ENCODE measurements around the gene CHSY1. TPM values are rescaled to one million over a fixed set of nuclear protein-coding genes. Genes with fewer than 3 reads are reported as not detected.

The CHSY1 gene
- total and polyA plus RNA-seq, 8 donors: 4.7 to 57.1 (median 22.1) TPM

GRCh38 chr15:101228313-101228712 lies 23.5 kb downstream of the CHSY1 start:
- intact Hi-C loops (cut with DNase I; ENCODE audit: low total_unique reads): no loop called here
- peaks cover 0 to 9% (median 4%) of the 10 kb centered on the region in 4 donors for H3K9me3 ChIP-seq
- H3K27me3 ChIP-seq: no peaks in the 10 kb centered on the region
- TF ChIP-seq EP300 (IDR thresholded peaks at IDR 0.05) (no peak), CTCF (IDR thresholded peaks at IDR 0.05) (no peak), POLR2AphosphoS5 (IDR thresholded peaks at IDR 0.05) (no peak), POLR2A (IDR thresholded peaks at IDR 0.05) (no peak)
- H3K4me1 ChIP-seq: peaks cover 0 to 29% (median 16%) of the 10 kb centered on the region in 4 donors
- H3K36me3 ChIP-seq: peaks cover 0 to 18% (median 12%) of the 10 kb centered on the region in 4 donors
- H3K4me3 ChIP-seq: no peak overlapping the region
- H3K27ac ChIP-seq: no peak overlapping the region
- DNase-seq: no peak

GRCh38 chr15:101225658-101226057 lies 26.2 kb downstream of the CHSY1 start:
- WGBS, 5 donors: 64 to 82% (median 72%) methylated on average over 5 of the region's 5 CpGs

GRCh38 chr15:101221902-101222301 lies 29.9 kb downstream of the CHSY1 start:
- H3K4me1 ChIP-seq: peaks cover 0 to 71% (median 34%) of the 10 kb centered on the region in 4 donors
- no peaks in the 10 kb centered on the region for H3K36me3 ChIP-seq
- TF ChIP-seq POLR2A (IDR thresholded peaks at IDR 0.05) (no peak), POLR2AphosphoS5 (IDR thresholded peaks at IDR 0.05) (no peak)
- peak overlapping the region in 1 of 5 donors; percentile 11 for H3K27ac ChIP-seq
- peak in 1 of 2 donors; percentile 46 for DNase-seq
- 14 to 27% (median 21%) methylated on average over 4 of the region's 4 CpGs for WGBS, 5 donors
- H3K4me3 ChIP-seq: no peak overlapping the region
- intact Hi-C loops (cut with DNase I; ENCODE audit: low total_unique reads): no loop called here
- no peaks in the 10 kb centered on the region for H3K9me3 ChIP-seq
- H3K27me3 ChIP-seq: no peaks in the 10 kb centered on the region

More at GRCh38 chr15:101225658-101226057, 26.2 kb downstream of the CHSY1 start:
- no peak for TF ChIP-seq POLR2AphosphoS5 (IDR thresholded peaks at IDR 0.05)
- Histone ChIP-seq H3K9me3 (peaks cover 0 to 9% (median 4%) of the 10 kb centered on the region in 4 donors), H3K36me3 (peaks cover 0 to under 1% (median 0%) of the 10 kb centered on the region in 4 donors), H3K4me1 (peaks cover 0 to 38% (median 23%) of the 10 kb centered on the region in 4 donors), H3K27me3 (no peaks in the 10 kb centered on the region), H3K27ac (no peak overlapping the region), H3K4me3 (no peak overlapping the region)
- intact Hi-C loops (cut with DNase I; ENCODE audit: low total_unique reads): no loop called here
- DNase-seq: no peak

- H3K4me3 ChIP-seq: no peak overlapping the region
- peaks cover 0 to 2% (median 0%) of the 10 kb centered on the region in 4 donors for H3K36me3 ChIP-seq
- WGBS, 5 donors: 52 to 68% (median 63%) methylated on average over 2 of the region's 2 CpGs
- peaks cover 0 to 78% (median 31%) of the 10 kb centered on the region in 4 donors for H3K4me1 ChIP-seq
- intact Hi-C loops (cut with DNase I; ENCODE audit: low total_unique reads): no loop called here
- no peak for DNase-seq
- no peaks in the 10 kb centered on the region for H3K27me3 ChIP-seq
- no peak overlapping the region for H3K27ac ChIP-seq
- H3K9me3 ChIP-seq: no peaks in the 10 kb centered on the region
- TF ChIP-seq CTCF (IDR thresholded peaks at IDR 0.05) (no peak), EP300 (IDR thresholded peaks at IDR 0.05) (no peak), POLR2AphosphoS5 (IDR thresholded peaks at IDR 0.05) (no peak), POLR2A (IDR thresholded peaks at IDR 0.05) (no peak)
Measured at GRCh38 chr15:101220060-101220459, 31.8 kb downstream of the CHSY1 start.

GRCh38 chr15:101219441-101219840 lies 32.4 kb downstream of the CHSY1 start:
- H3K9me3 ChIP-seq: no peaks in the 10 kb centered on the region
- peaks cover 0 to 2% (median 0%) of the 10 kb centered on the region in 4 donors for H3K36me3 ChIP-seq
- no peak for TF ChIP-seq POLR2AphosphoS5 (IDR thresholded peaks at IDR 0.05)
- TF ChIP-seq CTCF (IDR thresholded peaks at IDR 0.05): no peak
- no peaks in the 10 kb centered on the region for H3K27me3 ChIP-seq
- H3K27ac ChIP-seq: no peak overlapping the region
- intact Hi-C loops (cut with DNase I; ENCODE audit: low total_unique reads): no loop called here
- no peak overlapping the region for H3K4me3 ChIP-seq
- peaks cover 0 to 73% (median 28%) of the 10 kb centered on the region in 4 donors for H3K4me1 ChIP-seq
- WGBS, 5 donors: 68 to 78% (median 72%) methylated on average over 6 of the region's 6 CpGs
- DNase-seq: no peak

All from stomach (tissue), 9 donors.